Activated T-helper 17 cell treated with anti-CD3 and anti-CD28 coated beads, Interleukin-2, amount 50 U/mL, for 72 hours (primary cell): Measurements from ENCODE around the gene SPATA31A3. TPM values are rescaled to one million over a fixed set of nuclear protein-coding genes. Genes with fewer than 3 reads are reported as not detected.
"Not testable (repeated sequence)": the region's sequence is repeated elsewhere in the genome, so short reads cannot be mapped to it uniquely, and the experiment has no call there.

Experiments
- ATAC-seq: fragments of 150-1000 bp; cut with Tn5 transposase; replicated peaks from 2 replicates; pipeline ENCODE4 v1.10.0; 2021; ENCODE audit warnings: mild to moderate bottlenecking, moderate library complexity
- H3K27ac Mint-ChIP-seq: one replicate; pipeline ENCODE4 v1.8.0; 2022; ENCODE audit warnings: mixed read lengths
- H3K27me3 Mint-ChIP-seq: one replicate; pipeline ENCODE4 v1.8.0; 2022; ENCODE audit warnings: mixed read lengths
- H3K36me3 Mint-ChIP-seq: one replicate; pipeline ENCODE4 v1.8.0; 2022; ENCODE audit warnings: low read depth, mild to moderate bottlenecking, mixed read lengths
- H3K4me1 Mint-ChIP-seq: one replicate; pipeline ENCODE4 v1.8.0; 2022; ENCODE audit warnings: mixed read lengths
- H3K4me3 Mint-ChIP-seq: one replicate; pipeline ENCODE4 v1.8.0; 2022; ENCODE audit warnings: mild to moderate bottlenecking, mixed read lengths
- H3K9me3 Mint-ChIP-seq: one replicate; pipeline ENCODE4 v1.8.0; 2022; ENCODE audit warnings: mixed read lengths
- total RNA-seq, 2 donors: library from RNA; stranded (reverse); gene quantifications; one replicate each; pipeline ENCODE4 v1.2.3, GENCODE V29; 2022

SPATA31A3 gene
- not detected for total RNA-seq

DNA sequence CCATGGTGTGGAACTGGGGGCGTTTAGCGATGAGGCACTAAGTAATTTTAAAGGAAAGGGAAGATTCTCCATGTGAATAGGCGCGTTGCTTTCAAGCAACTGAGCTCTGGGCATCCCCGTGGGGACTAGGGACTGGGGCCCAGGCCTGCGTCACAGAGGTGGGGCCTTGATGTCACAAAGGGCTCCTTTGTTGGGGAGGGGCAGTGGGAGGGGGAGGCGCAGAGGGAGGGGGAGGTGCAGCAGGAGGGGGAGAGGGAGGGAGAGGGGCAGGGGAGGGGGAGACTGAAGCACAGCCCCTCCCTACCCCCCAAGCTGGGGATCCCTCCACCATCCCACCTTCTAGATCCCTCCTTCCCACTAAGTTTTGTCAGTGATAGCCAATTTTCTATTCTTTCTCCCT, at the start of gene SPATA31A3:
Gene SPATA31A3, minus strand, starts transcription at position 101 of the 400 bp plus-strand sequence. Its CDS starts 29 bp downstream, at position 72.
- H3K4me3 Mint-ChIP-seq, ATAC-seq, H3K36me3 Mint-ChIP-seq, H3K9me3 Mint-ChIP-seq, H3K27me3 Mint-ChIP-seq, H3K4me1 Mint-ChIP-seq, H3K27ac Mint-ChIP-seq: not testable (repeated sequence)

DNA sequence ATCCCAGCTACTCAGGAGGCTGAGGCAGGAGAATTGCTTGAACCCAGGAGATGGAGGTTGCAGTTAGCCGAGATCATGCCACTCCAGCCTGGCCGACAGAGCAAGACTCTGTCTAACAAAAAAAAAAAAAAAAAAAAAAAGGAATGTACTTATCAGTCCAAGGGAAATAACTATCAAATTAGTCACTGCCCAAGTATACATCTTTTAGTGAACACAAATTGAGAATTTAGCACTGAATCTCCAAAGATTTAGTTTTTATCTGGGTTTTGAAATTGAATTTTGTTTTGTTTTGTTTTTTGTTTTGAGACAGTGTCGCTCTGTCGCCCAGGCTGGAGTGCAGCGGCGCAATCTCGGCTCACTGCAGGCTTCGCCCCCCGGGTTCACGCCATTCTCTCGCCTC, 39.8 kb downstream of the SPATA31A3 start:
- H3K36me3 Mint-ChIP-seq, H3K27ac Mint-ChIP-seq, H3K9me3 Mint-ChIP-seq, H3K4me3 Mint-ChIP-seq, ATAC-seq, H3K27me3 Mint-ChIP-seq, H3K4me1 Mint-ChIP-seq: not testable (repeated sequence)

DNA sequence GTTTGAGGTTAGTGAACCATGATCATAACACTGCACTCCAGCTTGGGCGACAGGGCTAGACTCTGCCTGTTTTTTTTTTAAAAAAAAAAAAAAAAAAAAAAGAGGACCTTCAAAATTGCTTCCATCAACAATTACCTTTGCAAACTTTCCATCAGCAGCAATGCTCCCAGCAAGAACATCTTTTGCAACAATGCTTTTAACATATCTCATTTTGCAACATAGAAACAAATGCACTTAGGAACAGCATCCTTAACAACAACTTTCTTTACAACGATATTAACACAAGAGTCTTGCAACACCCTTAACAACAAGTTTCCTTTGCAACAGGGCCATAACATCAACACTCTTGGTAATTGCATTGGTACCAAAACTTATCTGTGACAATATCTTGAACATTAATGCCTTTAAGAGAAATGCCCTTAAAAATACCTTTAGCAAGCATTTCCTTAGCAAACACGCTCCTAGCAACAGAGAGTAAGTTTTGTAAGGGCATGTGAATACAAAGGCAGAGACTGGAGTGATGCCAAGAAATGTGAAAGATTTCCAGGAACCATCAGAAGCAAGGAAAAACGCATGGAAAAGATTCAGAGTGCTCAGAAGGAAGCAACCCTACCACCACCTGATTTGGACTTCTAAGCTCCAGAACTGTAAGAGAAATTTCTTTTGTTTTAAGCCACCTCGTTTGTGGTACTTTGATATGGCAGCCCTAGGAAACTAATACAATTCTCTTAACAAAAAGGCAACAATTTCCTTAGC, 49.8 kb downstream of the SPATA31A3 start:
- H3K4me1 Mint-ChIP-seq, H3K27me3 Mint-ChIP-seq, H3K36me3 Mint-ChIP-seq, ATAC-seq, H3K27ac Mint-ChIP-seq, H3K9me3 Mint-ChIP-seq, H3K4me3 Mint-ChIP-seq: not testable (repeated sequence)

DNA sequence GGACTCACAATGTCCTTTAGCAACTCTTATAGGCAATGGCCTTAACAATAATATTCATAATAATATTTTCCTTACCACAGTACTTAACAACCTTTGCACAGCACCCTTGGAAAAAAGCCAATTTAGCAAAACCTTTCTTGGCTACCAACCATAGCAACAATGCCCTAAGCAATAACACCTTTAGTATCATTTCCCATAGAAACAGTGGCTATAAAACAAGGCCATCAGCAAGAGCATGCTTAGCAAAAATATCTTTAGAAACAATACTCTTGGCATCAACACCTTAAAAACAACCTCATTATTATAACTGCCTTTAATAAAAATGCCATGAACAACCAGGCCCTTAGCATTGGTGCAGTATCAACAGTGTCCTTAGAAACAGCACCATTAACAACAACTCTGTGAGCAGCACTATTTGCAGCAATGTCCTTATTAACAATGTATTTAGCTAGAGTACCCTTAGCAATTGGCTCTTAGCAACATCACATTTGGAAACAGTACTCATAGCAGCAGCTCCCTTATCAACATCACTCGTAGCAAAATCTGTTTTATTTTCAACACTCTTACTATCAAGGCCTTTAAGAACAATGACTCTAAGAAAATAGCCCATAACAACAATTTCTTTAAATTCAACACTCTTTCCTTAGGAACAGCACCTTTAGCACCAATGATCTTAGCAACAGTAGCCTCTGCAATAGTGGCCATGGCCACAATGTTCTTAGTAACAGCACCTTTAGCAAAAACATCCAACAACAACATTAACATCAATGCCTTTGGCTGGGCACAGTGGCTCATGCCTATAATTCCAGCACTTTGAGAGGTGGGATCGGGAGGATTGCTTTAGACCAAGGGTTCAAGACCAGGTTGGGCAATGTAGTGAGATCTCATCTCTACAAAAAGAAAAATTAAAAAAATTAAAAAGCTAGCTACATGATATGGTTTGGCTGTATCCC, 52.2 kb downstream of the SPATA31A3 start:
- H3K36me3 Mint-ChIP-seq, H3K9me3 Mint-ChIP-seq, H3K27ac Mint-ChIP-seq, H3K4me1 Mint-ChIP-seq, H3K27me3 Mint-ChIP-seq, ATAC-seq, H3K4me3 Mint-ChIP-seq: not testable (repeated sequence)

DNA sequence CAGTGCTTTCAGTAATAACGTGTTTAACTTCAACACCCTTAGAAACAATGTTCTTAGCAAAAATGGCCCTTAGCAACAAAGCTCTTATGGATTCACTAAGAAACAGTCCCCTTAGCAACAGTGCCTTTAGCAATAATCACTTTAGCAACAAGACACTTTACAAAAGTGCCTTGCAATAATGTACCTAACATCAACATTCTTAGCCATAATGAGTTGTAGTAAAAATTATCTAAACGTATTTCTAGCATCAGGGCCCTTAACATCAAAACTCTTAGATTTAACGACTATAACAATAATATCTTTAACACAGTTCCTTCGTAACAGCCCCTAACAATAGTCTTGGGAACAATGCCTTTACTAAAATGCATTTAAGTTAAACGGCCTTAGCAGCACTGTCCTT, 54.0 kb downstream of the SPATA31A3 start:
- H3K27ac Mint-ChIP-seq, H3K27me3 Mint-ChIP-seq, H3K9me3 Mint-ChIP-seq, H3K36me3 Mint-ChIP-seq, H3K4me3 Mint-ChIP-seq, H3K4me1 Mint-ChIP-seq, ATAC-seq: not testable (repeated sequence)

DNA sequence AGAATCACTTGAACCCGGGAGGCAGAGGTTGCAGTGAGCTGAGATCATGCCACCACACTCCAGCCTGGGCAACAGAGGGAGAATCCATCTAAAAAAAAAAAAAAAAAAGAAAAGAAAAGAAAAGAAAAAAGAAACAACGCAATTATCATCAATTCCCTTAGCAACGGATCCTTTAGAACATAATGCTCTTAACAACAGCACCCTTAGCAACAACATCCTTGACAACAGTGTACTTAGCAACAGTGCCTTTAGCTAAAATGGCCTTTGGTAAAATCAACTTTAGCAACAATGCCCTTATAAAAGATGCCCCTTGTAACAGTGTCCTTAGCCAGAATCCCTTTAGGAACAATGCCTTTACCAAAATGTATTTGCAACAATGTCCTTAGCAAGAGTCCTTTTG, 54.7 kb downstream of the SPATA31A3 start:
- not testable (repeated sequence) for H3K36me3 Mint-ChIP-seq, ATAC-seq, H3K4me1 Mint-ChIP-seq, H3K9me3 Mint-ChIP-seq, H3K27ac Mint-ChIP-seq, H3K27me3 Mint-ChIP-seq, H3K4me3 Mint-ChIP-seq

Other genes with a start within 250 kb of the SPATA31A3 start
- 1 to 10 TPM; 1.3 to 1.6 TPM for gene ZNF658, start 91.8 kb downstream of the SPATA31A3 start, total RNA-seq